NCI-H2227 (cell line): ENCODE results near the gene GRID1.

Experiments used
- DNase-seq: peaks from one replicate; lab custom pipeline; 2025; ENCODE audit not compliant: unreplicated experiment; lab: John Stamatoyannopoulos, UW

The GRID1 gene

DNA sequence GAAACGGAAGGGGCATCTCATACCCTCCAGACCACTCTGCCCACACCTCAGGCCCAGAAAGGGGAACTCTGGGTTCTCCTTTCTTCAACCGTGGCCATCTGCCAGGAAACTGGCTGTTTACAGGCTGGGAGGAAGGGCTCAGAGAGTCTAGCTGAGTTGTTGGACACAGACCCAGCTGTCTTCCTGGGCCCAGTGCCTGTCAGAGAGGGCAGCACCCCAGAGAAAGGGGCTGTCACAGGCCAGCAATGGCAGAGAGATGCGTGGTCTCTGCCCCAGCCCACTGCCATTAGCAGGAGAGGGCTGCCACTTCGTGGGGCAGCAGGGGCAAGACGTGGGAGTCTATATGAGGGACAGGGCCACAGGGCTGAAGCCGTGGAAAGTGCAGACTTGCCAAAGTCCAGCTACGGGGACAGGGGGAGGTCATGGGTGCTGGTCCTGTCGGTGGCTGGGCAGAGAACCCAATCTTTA, 11.0 kb downstream of the GRID1 start:
- no peak for DNase-seq

DNA sequence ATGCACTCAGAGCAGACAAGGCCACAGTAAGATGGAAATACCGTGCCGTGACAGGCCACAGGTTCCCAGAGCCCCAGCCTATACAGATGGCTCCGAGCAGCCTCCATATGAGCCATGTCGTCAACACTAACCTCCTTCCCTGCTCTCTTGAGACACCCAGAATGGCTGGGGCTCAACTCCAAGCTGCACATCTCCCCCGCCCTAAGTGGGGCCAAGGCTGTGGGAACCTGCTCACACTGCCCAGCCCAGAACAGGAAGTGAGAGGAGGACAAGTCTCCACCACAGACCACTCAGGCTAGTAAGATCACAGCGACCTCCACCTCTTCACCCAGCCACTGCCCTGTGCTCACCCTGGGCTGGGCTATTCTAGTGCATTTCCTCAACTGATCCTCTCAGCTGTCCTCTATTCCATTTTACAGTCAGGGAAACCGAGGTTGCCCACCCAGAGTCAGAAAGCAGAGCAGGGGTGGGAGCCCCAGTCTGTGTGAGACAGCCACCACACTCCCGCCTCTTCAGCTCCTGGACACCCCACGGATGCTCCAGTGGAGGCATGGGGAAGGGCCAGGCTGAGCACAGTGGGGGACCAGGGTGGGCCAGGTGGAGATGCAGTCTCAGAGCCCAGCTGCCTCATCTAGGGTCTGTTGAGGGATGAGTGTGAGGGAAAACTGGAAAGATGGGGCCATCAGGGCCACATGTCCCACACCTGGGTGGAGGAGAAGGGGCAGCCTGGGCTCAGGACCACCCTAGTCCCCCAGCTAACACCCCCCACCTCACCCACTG, 11.6 kb downstream of the GRID1 start:
- DNase-seq: no peak

GRCh38 chr10:86353506-86354485, 12.8 kb downstream of the GRID1 start:
- DNase-seq: no peak

DNA sequence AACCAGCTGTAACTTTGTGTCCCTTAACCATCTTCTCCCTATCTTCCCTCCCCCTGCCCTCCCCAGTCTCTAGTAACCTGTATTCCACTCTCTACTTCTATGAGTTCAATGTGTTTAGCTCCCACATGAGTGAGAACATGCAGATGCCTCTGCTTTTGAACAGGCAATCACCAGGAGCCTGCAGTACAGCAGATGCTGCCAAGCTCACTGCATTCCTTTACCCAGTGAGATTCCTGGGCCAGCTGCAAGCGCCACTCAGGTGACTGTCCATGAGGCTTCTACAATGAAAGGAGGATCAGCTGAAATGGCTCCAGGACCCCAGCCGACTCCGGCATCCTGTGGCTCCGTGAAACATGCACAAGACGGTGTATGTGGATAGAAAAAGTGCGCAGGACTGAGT, 15.7 kb downstream of the GRID1 start:
- no peak for DNase-seq

DNA sequence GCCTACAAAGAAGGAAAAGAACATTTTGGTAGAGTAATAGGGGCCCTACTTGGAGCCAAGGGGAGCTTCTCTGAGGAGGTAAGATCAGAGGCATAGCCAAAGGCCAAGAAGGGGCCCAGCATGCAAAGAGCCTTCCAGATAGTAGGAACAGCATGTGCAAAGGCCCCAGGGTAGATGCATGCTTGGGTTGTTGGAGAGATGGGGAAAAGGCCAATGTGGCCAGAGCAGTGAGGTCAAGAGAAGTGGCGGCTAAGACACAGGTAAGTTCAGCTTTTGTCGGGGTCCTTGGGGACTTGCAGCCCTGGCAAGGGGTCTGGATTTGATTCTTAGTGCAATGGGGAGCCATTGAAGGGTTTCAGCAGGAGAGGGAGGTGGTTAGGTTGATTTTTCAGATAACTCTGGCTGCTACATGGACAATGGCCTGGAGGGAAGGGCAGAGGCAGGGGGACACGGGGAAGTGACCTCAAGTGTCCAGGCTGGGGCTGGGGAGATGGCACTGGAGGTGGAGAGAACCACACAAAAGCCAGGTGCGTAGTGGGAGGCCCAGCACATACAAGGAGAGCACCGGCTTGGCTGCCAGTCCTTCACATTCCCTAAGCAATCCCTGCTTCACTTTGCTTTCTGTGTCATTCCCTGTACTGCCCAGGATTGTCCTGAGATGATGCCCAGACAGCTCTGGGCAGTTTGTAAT, 16.5 kb downstream of the GRID1 start:
- DNase-seq: no peak

- no peak for DNase-seq
Measured at GRCh38 chr10:86349474-86349873, 17.1 kb downstream of the GRID1 start.

- DNase-seq: peak; percentile 17
Measured at GRCh38 chr10:86348321-86349210, 18.0 kb downstream of the GRID1 start.

GRCh38 chr10:86347856-86348255, 18.7 kb downstream of the GRID1 start:
- no peak for DNase-seq

GRCh38 chr10:86346799-86347665, 19.6 kb downstream of the GRID1 start:
- no peak for DNase-seq

- DNase-seq: no peak
Measured at GRCh38 chr10:86345859-86346798, 20.5 kb downstream of the GRID1 start.

DNA sequence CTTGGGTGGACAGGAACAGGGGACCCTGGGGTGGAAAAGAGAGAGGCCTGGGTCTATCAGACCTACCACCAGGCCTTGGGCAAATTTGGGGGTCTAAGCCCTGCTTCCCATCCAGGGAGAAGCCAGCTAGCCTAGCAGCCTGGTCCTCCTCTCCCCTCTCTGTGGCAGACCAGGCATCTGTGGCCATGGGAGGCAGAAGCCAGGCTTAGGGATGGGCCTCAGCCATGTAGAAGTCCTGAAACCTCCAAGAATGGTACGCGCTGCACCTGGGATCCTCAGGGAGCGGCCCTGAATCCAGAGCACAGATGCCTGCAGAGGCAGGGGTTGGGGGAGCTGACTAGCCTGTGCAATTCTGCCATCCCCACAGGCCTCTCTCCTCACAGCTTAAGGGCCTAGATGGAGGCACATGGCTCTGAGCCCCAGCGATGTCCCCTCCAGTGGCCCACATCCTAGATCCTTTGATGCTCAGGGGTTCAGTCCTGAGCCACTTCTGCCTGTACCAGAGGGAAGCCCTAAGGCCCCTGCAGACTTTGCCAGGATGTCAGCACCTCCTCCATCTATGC, 21.2 kb downstream of the GRID1 start:
- DNase-seq: no peak

- DNase-seq: no peak
Measured at GRCh38 chr10:86344714-86345161, 21.9 kb downstream of the GRID1 start.

DNA sequence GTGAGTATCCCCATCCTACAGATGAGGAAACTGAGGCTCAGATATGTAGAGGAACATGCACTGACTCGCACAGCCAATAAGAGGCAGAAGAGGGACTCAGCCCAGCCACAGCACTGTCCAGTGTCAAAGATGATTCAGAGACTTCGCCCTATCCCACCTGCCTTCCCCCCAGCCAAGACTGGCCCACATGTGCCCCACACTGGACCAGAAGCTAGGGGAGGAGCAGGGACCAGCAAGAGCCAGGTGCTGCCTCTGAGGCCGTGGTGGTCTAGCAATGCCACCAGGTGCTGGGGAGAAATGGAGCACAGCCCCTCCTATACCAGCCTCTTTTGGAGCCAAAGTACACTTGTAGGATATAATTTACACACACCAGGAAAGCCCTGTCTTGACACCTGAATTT, 22.3 kb downstream of the GRID1 start:
- DNase-seq: no peak

GRCh38 chr10:86343761-86344160, 22.8 kb downstream of the GRID1 start:
- no peak for DNase-seq

- DNase-seq: no peak
Measured at GRCh38 chr10:86342111-86342863, 24.3 kb downstream of the GRID1 start.

DNA sequence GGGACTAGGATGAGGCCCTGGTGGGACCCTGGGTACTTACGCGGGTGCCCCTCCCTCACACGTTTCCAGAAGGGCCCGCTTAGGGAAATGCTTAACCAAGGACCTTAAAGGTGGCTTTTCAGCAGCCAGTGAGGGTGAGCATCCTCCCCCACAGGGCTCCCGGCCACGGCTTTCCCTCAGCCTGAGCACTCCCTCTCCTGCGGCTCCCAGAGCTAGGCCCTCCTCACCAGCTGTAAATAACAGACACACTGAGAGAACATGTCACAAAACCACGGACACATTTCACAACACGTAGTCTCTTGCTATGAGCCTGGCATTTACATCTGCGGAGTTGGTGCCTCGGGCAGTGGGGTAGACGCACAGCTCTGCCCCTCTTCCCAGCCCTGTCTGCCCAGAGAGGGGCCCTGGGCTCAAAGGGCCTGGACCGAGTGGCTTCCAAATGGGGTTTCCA, 25.2 kb downstream of the GRID1 start:
- no peak for DNase-seq

DNA sequence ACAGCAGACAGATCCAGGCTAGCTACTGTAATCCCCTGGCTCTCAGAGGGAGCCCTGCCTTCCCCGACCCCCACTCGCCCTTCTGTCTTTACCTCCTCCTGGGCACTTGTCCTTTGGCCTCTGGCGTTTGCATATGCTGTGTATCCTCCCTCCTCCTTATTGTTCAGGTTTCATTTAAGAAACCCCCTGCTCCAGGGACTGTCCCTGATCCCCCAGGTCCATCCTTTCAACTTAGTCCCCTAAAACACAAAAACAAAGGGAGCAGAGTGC, 25.7 kb downstream of the GRID1 start:
- DNase-seq: no peak
